Stimulated activated CD8-positive, alpha-beta memory T cell treated with anti-CD3 and anti-CD28 coated beads, Interleukin-15, amount 100 ng/mL, for 4 hours (primary cell): ENCODE measurements around the gene GOT1.

ENCODE experiments used
- DNase-seq, 2 donors: peaks; one replicate each; pipeline ENCODE4 v3.0.0-alpha.2; 2020; ENCODE audit warnings: low read depth in 2 of 2

GOT1 gene

DNA sequence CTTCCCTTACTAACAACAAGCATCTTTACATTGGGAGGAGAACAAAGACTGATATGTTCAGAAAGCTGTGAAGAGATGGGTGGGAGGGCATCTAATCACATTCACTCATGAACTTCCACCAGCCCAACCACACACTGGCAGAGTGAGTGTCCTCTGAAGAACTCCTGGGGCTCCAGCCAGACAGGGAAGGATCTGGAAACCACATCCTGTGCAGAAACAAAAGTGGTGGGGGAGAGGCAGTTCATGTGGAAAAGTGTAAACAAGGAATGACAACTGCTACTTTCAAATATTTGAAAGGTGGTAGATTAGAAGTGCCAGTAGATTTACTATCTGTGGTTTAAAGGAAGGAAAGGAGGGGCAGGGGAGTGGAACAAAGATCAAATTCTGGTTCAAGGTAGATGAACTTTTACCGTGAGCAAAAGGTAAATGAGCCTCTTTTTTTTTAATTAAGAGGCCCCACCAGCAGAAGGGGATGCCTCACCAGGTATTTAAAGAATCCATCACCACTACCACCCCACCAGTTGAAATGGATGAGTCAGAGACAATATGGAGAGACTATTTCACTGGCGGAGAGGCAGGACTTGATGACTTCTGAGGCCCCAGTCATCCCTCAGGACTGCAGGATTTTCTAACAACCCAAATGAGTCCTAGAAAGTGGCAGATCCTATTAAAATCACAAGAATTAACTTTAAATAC is 34.5 kb downstream of the GOT1 start:
- DNase-seq, result no peak

DNA sequence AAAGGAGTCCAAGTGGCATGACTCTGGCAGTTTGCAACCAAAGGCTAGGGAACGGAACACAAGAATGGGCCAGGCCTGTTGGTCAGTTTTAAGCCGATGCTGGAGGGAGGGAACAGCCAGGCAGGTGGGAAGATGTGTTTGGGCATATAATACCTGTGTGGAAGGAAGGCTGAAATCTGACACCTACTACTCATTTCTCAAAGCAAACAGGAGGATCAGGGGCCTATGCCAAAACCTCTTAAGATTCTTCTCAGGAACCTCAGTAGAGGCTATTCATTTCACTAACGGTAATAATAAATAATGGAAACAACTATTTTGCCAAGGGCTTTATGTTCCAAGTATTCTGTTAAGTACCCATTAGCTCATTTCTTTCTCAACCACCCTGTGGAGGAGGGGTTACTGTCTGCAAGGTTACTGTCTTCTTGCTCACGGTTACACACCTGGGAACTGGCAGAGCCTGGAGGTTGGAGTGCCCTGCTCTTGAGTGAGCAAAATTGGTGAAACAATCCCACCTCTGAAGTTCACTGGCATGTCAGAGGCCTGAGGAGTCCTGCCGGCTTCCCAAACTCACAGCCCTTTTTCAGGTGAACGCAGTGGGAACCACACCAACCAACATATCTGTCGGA is 35.5 kb downstream of the GOT1 start:
- no peak for DNase-seq

DNA sequence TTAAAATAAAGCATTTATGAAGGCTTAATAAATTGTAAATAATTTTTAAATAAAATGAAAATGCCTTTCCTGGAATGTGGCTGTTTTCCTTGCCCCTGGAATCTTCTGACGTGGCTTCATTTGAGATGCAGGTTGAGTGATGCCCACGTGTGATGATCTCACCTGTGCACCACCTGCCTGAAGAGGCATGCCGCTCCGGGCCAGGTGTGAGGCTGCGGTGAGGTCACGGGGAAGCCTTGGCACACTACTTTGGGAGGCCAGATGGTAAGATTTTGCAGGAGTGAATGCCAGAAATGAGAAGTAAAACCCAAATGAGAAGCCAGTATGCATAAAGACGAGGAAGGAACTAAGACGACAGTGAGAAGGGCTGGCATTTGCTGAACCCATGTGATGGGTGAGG is 36.2 kb downstream of the GOT1 start:
- DNase-seq, result no peak

DNA sequence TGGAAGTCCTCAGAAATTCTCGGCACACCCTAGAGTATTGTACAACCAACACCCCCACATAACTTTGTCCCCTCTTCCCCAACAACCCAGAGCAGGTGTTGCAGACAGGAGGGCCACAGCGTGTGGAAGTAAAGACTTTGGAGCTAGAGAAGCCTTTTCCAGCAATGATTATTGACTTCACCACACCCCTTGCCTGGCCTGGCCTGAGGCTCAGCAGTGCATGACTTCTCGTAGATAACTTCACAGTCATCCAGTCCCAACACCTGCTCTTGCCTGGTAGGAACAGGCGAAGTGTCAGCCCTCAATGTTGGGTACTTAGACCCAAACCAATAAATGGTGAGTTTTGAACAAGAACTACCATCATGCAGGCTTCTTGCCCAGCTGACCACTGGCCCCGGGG is 36.7 kb downstream of the GOT1 start:
- no peak for DNase-seq

DNA sequence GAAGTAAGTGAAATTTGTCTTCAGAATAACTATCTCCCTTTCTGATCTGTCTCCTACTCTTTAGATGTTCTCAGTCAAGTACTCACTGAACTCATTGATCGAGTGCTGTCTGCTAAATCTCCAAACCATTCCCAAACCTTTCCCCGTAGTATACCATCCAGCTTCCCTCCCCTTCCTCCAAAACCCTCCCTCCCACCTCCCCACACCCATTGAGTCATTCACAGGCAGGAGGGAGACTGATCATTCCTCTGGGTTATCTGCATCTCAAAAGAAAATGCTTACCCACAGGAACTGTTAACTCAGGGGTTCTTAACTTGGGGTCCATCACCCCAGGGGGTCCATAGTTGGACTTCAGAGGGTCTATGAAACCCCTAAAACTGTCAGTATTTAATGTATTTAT is 37.4 kb downstream of the GOT1 start:
- DNase-seq, result no peak

DNA sequence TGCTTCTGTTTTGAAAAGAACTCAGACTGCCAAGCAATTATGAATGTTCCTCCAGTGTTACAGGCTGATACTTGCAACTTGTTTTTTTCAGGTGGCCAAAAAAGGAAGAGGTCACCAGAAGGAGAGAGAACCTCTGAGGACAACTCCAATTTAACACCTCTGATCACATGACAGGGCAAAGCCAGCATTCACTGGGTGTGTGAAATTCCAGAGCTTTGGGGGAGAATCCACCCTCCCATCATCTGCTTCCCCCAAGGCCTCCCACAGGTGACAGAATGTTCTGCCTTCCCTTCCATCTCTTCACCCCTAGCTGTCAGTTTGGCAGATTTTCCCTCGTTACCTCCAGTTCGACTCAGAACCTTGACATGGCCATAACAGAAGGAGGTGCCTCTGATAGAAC is 39.1 kb downstream of the GOT1 start:
- no peak for DNase-seq

DNA sequence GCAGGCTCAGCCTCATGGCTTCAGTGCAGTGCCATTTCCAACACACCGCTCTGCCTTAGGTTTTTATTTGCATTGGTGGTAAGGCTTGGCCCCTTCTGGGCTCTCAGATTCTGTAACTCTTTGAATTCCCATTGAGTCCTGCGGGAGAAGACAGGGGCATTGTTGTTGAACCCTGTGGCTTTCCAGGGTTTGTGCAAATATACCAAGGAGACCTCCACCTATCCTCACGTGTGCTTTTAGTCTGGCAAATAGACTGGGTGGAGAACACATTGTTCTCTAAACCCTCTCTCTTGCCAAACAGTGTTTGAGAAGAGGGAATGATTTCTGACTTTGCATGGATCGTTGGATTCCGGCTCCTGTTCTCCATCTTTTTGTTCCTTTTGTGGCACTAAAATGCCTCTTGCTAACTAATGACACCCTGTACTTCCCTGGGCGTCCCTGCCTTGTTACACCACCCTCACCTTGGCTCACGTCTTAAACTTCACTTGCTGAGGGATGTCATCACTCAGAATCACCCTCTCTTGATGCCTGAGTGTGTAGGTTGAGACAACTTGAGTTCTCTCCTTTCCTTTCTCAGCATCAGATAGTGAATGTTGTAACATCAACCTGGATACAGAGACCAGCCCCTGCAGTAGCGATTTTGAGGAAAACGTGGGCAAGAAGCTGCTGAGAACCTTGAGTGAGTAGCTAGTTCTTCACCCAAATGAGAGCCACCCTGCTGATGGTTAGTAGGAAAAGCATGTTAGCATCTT is 40.5 kb downstream of the GOT1 start:
- DNase-seq, result no peak

DNA sequence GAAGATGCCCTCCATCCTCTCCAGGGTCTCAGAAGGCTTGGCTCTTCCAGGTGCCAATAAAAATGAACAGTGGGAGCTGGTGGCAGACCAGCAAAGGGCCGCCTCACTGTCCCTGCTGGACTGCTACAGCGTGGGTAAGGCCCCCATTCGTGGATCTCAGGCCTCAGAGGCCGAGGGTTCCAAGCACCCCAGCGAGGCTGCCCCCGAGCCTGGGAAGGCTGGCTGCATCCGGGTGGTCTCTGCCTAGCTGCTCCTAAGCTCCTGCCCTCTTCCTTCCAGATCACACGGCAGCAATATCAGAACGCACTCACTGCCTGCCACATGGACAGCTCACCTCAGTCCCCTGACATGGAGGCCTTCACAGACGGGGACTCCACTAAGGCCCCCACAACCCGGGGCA is 42.9 kb downstream of the GOT1 start:
- DNase-seq, result no peak

DNA sequence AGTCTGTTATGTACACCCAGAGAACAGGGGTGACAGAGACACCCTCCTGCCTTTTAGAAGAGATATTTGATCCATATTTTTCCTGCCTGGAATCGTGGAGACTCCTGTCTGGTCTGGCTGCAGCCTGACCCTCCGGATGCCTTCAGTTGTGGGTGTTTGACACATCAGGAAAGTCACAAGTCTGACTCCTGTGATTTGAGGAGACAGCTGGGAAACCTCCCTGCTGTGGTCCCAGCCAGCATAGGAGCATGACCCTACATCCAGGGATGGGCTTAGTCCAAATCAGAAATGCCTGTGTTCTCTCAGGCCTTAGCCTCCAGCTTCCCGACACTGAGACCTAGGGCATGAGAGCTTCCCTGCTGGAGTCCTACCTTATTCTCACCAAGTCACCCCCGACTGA is 43.4 kb downstream of the GOT1 start:
- no peak for DNase-seq

DNA sequence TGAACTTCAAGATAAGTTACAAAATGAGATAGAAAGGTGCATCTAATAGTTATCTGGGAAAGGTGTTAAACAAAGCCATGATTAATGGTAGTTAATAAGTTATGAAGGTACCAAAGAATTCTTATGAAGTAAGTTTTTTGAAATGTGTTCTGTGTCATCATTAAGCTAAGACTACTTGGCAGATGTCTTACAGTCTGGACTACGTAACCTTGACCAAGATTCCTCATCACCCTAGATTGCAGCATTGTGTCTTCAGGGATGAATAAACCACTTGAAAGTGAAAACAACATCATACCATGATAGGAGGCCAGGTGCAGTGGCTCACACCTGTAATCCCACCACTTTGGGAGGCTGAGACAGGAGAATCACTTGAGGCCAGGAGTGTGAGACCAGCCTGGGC is 48.2 kb downstream of the GOT1 start:
- DNase-seq, result no peak

DNA sequence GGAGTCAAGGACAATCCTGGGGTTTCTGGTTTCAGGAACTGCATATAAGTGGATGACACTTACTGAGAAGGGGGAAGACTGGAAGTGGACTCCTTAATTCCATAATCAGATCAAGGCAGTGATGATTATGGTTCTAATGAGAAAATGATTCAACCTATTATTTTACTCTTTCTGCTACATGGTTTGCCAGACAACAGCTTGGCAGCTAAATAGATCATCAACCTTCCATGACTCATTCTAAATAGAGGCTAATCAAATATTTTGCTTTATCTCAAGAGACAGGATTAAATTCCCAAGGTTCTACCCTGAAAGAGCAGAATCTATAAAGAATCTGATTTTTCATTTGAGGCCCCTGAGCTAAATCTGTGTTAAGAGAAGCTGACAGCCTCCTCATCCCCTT is 55.0 kb downstream of the GOT1 start:
- DNase-seq, result no peak

DNA sequence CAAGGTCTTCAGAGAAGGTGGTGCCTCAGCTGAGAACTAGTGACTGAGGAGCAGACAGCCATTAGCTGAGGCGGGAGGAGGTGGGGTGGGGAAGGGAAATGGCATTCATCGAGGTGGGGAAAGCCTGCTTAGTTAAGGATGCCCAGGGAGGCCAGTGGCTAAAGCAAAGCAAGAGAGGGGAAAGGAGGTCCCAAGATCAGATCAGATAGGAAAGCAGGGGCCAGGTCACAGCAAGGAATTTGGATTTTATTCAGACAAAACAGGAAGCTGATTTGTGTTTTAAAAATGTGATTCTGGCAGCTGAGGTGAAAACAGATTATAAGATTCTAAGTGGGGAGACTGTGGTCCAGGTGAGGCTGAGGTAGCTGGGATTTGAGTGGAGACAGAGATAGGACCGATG is 55.5 kb downstream of the GOT1 start:
- DNase-seq, result no peak

DNA sequence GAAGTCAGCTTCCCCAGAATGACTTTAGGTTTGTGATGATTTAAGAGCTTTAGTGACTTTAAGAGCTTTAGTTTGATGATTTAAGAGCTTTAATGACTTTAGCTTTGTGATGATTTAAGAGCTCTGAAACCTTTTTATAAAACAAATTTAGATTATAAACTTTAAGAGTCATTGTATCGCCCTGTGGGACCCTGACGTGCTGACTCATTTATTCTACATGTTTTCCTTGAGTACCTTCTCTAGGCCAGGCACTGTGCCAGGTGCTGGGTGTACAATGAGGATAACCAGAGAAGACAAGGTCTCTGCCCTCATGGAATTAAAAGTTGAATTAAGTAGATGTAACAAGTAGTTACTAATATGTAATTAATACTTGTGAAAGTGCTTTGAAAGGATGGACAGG is 55.9 kb downstream of the GOT1 start:
- no peak for DNase-seq

DNA sequence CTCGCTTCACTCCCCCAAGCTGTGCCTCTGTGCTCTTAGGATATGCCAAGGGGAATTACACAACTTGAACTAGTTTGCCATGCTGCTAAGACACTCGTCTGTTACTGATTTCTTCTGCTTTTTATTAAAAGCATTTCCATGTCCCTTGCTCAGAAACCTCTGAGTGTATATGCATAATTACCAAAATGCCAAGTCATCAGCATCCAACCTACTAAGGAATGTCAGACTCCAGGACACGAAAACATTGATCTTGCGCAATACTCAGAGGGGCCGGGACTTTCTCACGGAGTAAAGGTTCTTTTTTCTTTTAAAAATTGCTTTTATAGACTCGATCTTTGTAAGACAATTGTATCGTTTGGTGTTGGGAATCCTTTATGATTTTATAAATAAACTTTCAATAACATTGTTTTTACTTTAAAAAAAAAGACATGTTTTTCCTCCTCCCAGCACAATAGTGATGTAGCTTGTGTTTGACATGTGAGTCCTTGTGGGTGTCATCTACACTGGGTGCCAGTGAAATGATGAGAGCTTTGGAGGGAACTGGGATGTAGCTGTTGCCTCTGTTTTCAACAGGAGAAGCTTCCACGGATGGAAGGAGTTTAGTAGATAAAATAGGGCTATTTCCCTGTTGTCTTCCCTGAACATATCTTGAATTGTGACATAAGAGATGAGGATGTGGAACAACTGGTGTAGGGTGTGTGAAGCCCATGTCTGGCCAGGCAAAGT is 57.7 kb downstream of the GOT1 start:
- DNase-seq, result no peak

DNA sequence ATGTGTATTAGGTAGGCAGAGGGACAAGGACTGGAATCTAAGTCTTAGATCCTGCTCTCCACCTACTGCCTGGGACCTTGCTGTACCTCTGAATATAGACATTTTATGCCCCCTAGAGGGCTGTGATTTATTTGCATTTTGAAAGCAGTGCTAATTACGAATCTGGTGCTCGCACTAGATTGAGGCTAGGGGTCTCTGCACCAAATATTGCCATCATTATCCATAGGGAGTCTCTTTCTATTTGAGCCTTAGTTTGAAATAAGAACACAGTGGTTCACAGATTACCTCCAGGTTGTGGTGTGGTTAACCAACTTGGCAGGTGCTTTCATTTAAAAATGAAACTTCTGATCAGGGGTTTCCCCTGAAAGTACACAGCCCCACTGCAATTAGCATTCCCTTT is 59.4 kb downstream of the GOT1 start:
- DNase-seq, result no peak

DNA sequence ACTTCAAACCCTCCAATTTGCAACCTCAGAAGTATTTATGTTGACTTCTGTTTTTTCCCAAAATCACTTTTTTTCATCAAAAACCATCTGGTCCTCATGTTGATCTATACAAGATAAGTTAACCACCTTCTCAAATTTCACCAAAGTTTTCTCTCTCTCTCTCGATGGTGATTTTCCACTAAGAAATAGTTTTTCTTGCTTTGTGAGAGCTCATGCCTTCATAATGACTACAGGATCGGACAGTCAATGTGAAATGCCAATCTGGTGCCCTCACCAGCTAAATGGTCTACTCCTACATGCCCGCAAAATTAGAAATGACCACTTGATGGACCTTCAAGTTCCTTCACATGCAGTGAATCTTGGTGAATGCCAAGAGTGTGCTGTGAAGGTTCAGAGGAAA is 60.9 kb downstream of the GOT1 start:
- no peak for DNase-seq

DNA sequence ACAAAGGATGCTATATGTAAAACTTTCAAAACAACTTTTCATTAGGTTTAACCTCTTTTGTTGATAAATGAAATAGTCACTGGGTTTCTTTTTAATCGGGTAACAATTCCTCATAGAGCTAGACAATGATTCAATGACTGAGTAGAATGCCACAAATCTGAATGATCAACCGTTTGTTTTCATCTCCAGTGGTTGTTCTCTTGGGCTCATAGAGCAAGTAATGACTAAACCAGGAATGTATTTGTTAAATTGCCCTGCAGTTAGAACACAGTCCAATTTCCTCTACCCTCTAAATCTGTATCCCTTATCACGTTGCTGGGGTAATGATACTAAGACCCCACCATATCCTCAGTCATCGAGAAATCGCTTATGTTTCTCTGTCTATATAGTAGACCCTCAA is 61.3 kb downstream of the GOT1 start:
- DNase-seq, result no peak

DNA sequence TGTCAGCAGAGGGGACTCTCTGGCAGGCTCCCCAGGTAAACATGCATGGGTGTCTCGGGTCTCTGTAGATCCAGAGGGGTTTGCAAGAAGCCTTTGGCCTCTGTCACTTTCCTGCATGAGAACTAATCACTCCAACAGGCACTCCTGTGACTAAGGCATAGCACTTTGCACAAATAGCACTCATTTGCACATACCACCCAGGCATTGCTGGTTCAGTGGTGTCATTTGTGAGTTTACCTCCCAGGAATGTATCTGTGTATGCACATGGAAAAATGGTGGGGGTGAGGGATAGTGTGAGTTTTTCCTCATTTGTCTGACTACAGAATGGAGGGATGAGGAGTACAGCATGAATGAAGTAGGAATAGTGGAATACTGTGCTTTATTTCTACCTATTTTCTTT is 61.8 kb downstream of the GOT1 start:
- DNase-seq, result no peak

DNA sequence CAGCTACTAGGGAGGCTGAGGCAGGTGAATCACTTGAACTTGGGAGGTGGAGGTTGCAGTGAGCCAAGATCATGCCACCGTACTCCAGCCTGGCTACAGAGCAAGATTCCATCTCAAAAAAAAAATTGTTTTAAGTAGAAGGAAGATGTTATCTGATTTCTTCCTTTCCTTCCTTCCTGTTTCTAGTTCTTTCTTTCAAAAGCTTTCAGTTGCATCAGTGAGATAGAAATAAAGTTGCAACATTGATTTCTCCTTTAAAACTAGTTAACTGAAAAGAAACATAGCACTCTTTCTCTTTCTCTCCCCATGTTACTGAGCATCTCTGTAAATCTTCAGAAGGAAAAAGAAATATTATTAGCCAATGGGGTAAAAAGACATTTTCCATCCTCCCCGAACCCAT is 63.8 kb downstream of the GOT1 start:
- no peak for DNase-seq

DNA sequence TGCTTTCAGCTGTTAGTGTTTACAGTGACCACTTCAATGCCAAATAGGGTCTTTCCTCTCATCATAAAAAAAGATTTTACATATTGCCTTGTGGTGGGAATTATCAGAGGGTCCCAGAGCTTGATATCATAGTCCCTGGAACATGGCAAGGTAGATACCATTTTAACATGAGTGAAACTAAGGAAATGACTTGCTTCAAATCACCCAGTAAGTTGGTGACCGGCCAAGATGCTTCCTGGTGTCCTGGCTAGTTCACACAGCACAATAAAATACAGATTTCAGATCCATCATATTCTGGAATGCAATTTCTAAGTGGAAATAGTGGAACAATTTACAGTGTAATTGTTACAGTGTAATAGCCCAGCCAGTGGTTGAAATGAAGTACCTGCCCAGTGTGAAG is 64.7 kb downstream of the GOT1 start:
- DNase-seq, result no peak

DNA sequence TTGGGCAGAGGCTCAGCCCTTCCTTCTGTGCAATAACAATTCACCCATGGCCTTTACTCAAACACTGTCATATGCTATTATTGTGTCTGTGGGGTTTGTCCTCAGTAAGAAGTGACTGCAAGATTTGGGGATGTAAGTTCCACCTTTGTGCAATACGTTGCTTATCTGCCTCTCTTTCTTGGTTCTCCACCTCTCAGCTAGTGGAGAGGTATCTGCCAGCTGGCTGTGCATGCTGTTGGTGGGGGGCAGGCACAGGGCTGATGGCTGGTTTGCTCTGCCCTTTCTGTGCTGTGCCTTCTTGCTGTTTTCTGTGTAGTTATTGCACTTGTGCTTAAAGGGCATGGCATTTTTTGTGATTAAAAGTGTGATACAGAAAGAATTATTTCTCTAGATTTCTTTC is 65.1 kb downstream of the GOT1 start:
- DNase-seq, result no peak

DNA sequence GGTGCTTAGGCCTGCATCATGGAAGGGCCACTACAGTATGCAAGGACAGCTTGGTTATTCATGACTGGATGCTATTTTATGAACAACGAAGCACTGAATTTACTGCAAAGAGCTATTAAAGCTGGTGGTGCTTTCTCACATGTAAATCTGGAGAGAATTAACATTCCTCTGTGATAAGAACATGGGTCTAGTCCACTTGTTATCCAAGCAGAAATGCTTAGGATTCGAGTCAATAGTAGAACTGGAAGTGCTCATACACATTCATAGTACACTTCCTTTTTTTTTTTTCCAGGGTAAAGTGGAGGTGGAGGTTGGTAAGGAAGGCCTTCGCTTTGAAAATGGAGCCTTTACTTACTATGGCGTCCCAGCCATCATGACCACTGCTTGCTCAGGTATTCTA is 66.3 kb downstream of the GOT1 start:
- no peak for DNase-seq

DNA sequence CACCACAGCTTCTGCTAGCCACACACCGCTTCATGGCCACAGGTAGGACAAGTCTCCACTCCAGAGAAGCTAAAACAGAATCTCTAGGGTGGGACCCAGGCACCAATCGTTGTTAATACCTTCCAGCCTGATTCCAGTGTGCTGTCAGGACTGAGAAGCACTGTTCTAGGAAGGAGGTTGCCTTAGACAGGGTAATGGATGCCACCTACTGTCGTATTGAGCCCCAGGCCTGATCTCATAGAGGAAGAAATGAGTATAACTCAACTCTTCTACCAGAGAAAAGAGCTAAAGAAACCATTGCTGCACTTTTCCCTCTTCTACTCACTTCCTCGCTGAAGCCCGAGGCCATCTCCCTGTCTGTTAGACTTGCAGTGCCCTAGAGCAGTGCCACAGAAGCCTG is 69.5 kb downstream of the GOT1 start:
- no peak for DNase-seq
